ENCODE data around the gene PRR14.

GRCh38 chr16:30605158-30605557, 45.6 kb upstream of the PRR14 start:
- no peak for TF ChIP-seq POLR2A (IDR thresholded peaks at IDR 0.05)
- TF ChIP-seq EP300 (IDR thresholded peaks at IDR 0.05; ENCODE audit: low read depth): no peak
- no peak for TF ChIP-seq CTCF (IDR thresholded peaks at IDR 0.05)
- no peak for TF ChIP-seq POLR2AphosphoS5 (IDR thresholded peaks at IDR 0.05)
